ENCODE results near the gene DSTN.
"Not testable (repeated sequence)": the region's sequence is repeated elsewhere in the genome, so short reads cannot be mapped to it uniquely, and the experiment has no call there.

The DSTN gene

DNA sequence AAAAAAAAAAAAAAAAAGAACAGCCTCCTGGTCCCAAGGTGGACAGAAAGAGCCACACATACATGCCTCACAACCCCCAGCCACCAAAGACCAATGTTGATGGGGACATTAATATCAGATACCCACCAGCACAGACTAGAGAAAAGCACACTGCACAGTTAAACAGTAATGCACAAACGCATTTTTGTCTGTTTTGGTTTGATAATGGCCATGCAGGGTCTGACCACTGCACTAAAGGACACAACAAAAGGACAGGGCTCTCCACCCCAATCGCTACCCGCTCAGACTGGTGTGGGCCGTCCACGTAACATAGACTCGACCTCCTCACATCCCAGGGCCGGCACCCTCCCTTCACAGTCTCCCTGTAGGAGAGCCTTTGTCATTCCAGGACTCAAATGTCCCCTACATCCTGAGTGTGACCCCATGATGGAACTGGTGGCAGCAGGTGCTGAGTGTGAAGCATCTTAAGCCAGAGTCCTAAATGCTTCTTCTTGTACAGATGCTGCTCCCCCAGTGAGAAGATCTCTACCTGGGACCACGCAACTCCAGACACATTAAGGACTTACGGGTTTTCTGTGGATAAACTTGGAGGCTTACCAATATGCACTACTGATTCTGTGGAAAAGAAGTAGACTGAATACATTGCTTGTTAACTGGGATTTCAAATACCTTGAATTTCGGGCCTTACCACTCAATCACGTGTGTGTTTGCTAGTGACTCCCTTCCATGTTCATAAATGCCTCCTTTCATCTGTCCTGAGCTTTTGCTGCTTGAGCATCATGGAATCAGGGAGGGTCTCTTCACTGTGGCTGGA lies 84.2 kb downstream of the DSTN start:
- DNase-seq = no peak

DNA sequence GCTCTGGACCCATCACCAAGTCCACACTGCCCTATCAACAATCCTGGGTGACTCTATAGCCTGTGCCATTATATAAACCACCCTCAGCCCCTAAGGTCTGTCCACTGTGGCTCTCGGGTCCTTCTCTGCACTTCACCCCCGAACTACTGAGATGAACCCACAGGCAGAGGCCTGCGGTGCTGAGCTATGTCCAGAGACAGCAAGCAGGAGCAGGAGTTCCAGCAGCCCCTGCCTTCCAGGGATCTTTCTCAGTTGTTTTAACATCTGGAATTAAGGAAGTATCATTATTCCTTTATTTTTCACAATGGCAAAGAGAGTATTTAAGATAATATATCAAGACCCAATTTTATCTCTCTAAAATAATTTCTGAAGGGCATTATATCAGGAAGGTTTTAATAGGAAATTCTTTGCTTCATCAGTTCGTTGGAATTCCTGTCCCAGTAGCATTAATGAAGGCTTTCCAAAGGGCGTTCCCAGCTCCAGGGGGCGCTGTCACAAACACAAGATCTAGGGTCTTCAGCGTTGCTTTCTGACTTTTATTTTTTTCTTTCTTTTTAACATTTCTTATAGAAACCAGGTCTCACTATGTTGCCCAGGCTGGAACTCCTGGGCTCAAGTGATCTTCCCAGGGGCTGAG lies 84.9 kb downstream of the DSTN start:
- DNase-seq = no peak

DNA sequence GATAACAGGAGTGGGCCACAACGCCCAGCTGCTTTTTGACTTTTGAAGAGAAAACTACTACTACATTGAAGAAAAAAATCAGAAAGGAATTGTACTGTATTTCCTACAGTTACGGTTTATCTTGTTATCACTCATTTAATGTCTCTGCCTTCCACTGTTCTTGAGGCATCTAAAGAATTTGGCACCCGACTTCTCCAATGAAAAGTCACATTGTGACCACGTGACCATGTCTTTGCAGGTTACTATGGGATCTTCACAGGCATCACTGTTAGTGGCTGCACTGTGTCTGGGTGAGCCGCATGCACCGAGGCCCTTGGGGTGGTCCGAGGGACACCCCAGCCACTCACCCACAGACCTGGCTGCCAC lies 85.4 kb downstream of the DSTN start:
- no peak for DNase-seq

DNA sequence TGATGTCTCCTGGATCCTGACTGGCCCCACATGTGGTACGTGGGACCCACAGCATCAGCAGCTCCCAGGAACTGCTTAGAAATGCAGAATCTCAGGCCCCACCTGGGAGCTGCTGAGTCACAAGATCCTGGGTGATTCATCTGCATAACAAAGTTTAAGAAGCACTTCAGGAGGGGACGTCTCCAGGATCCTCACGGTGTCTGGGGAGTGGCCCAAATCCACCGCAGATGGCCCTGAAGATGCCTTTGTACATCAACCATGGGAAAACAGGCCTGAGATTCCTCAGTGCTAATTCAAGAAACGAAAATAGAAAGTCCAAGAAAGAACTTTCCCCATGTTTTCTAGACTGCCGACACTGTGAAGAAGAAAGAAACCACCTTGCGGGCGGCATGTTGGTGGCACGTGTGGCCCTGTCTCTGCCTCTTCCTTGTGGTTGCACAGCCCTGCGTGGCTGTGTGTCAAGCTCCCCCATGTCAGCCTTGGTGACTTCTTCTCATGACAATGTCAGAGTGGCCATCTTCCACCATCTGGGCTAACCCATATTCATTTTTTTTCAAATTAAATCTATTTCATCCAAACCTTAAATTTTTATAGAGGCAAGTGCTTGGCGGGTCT lies 86.1 kb downstream of the DSTN start:
- no peak for DNase-seq

DNA sequence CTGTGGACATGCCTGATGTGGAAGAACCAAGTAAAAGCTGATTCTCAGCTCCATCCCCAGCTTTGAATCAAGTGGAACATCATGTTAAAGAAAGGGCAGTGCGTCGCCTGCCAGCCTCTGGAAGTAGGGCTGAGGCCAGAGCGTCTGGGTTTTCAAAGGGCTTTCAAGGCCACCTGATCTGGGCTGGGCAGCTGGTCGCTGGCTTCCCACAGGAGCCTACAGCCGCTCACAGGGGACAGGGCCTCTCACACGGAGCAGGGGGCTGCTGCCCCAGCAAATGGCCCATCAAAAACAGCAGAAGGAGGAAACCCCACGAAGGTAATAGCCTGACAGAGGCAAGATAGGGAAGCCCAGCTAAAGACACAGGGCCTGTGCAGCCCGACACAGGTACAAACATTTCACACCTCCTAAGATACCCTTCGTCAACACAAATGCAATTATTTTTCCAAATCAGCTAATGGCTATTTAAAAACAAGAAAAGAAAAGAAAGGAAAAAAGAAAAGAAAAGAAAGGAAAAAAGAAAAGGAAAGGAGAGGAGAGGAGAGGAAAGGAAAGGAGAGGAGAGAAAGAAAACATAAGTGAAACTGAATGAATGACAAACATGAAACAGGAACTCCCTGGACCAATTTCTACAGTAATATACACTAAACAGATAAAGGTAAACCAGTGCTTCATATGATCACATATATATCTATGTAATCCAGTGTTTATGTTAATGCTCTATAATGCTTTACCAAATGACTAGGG lies 87.4 kb downstream of the DSTN start:
- DNase-seq = no peak

DNA sequence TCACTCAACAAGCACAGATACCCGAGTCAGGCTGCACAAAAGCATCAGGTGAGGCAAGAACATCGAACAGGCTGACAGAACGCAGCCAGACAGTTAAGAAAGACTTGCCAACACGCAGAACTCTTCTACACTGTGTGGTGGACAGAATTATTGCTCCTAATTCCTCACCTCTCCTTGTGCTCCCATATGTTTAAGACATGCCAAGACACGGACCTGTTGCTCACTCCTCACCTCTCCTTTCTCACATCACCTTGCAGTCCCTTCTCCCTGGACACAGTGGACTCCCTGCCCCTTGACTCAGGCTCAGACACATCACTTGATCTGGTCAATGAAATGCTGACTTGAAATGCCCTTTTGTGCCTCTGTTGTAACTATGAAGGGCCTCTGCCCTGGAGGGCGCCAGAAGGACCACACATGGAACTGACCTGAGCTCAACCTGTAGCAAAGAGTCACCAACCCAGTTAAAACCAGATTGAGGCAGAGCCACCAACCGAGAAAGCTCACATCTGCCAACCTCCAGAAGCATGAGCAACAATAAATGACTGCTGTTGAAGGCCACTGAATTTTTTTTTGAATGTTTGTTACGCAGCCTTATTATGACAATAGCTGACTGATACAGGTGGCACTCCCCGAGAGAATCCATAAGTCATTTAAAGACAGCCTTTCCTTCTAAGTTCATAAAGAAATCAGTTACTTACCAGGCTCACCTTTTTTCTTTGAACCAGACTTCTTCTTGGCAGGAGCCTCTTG lies 88.2 kb downstream of the DSTN start:
- no peak for DNase-seq

DNA sequence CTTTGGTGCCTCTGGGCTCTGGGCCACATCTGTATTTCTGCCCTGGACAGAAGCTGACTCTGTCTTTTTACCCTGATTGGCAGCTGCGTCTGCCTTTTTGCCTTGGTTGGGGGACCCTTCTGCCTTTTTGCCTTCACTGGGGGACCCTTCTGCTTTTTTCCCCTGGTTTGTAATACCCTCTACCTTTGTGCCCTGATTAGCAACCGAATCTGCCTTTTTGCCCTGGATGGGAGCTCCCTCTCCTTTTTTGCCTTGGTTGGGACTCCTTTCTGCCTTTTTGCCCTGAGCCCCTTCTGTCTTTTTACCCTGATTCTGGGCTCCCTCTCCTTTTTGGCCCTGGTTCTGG lies 88.7 kb downstream of the DSTN start:
- no peak for DNase-seq

DNA sequence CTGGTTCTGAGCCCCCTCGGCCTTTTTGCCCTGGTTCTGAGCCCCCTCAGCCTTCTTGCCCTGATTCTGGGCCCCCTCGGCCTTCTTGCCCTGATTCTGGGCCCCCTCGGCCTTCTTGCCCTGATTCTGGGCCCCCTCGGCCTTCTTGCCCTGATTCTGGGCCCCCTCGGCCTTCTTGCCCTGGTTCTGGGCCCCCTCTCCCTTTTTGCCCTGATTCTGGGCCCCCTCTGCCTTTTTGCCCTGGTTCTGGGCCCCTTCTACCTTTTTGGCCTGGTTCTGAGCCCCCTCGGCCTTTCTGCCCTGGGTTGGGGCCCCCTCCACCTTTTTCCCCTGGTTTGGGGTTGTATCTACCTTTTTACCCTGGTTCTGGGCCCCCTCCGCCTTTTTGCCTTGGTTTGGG lies 89.5 kb downstream of the DSTN start:
- not testable (repeated sequence) for DNase-seq

All from NCI-H1417 (cell line).